ENCODE data around the gene SEZ6L. TPM values are rescaled to one million over a fixed set of nuclear protein-coding genes. Genes with fewer than 3 reads are reported as not detected.

Gene SEZ6L
- total and polyA plus RNA-seq, 2 experiments from 2014 or later = 0.43 to 0.44 TPM

DNA sequence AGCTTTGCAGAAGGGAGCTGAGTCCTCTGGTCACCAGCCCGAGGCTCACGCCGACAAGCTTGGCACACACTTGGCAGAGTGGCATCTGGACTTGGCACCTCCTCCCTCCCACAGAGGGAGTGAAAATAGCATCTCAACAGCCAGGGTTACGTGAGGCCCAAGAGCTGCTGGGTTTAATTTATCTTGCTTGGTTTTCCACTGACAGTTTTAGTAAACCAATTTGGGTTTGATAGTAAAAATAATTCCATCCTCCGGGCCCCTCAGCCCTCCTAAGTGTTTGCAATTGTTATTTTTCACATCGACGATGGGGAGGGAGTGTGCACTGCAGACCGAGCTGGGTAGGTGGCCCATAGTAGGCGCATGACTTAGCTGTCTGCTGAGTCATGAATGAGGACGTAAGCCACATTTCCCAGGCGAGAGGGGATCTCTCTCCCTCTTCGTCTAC lies 152.2 kb downstream of the SEZ6L start:
- H3K9me2 ChIP-seq (replicated peaks; ENCODE audit: insufficient read depth) = no peaks in the 10 kb centered on the region
- no peaks in the 10 kb centered on the region for H3K36me3 ChIP-seq (replicated peaks; ENCODE audit: insufficient read depth, low read depth)
- DNase-seq (ENCODE audit: low spot score) = no peak
- TF ChIP-seq EZH2 (IDR thresholded peaks at IDR 0.05; ENCODE audit: borderline replicate concordance) (no peak), EZH2phosphoT487 (IDR thresholded peaks at IDR 0.05; ENCODE audit: low read depth, severe bottlenecking, unreplicated experiment) (no peak)
- TF ChIP-seq, protein P1, sequence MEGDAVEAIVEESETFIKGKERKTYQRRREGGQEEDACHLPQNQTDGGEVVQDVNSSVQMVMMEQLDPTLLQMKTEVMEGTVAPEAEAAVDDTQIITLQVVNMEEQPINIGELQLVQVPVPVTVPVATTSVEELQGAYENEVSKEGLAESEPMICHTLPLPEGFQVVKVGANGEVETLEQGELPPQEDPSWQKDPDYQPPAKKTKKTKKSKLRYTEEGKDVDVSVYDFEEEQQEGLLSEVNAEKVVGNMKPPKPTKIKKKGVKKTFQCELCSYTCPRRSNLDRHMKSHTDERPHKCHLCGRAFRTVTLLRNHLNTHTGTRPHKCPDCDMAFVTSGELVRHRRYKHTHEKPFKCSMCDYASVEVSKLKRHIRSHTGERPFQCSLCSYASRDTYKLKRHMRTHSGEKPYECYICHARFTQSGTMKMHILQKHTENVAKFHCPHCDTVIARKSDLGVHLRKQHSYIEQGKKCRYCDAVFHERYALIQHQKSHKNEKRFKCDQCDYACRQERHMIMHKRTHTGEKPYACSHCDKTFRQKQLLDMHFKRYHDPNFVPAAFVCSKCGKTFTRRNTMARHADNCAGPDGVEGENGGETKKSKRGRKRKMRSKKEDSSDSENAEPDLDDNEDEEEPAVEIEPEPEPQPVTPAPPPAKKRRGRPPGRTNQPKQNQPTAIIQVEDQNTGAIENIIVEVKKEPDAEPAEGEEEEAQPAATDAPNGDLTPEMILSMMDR (IDR thresholded peaks at IDR 0.05; ENCODE audit: poor library complexity) = no peak
- no peaks in the 10 kb centered on the region for H3K4me1 ChIP-seq (ENCODE audit: insufficient read depth)
- no peaks in the 10 kb centered on the region for H3K79me2 ChIP-seq
- no peak overlapping the region for H3K4me3 ChIP-seq
- no peaks in the 10 kb centered on the region for H3K9me3 ChIP-seq (ENCODE audit: low read depth)
- WGBS (ENCODE audit: low lambda C conversion rate, missing lambda C conversion rate) = 62% methylated on average over 12 of the region's 12 CpGs
- H2AFZ ChIP-seq = no peak overlapping the region
- H3K27me3 ChIP-seq = no peaks in the 10 kb centered on the region
- no peak overlapping the region for H3K27ac ChIP-seq
- H3K4me2 ChIP-seq = no peak overlapping the region
- H4K20me1 ChIP-seq (ENCODE audit: insufficient read depth, poor library complexity, severe bottlenecking) = no peaks in the 10 kb centered on the region

DNA sequence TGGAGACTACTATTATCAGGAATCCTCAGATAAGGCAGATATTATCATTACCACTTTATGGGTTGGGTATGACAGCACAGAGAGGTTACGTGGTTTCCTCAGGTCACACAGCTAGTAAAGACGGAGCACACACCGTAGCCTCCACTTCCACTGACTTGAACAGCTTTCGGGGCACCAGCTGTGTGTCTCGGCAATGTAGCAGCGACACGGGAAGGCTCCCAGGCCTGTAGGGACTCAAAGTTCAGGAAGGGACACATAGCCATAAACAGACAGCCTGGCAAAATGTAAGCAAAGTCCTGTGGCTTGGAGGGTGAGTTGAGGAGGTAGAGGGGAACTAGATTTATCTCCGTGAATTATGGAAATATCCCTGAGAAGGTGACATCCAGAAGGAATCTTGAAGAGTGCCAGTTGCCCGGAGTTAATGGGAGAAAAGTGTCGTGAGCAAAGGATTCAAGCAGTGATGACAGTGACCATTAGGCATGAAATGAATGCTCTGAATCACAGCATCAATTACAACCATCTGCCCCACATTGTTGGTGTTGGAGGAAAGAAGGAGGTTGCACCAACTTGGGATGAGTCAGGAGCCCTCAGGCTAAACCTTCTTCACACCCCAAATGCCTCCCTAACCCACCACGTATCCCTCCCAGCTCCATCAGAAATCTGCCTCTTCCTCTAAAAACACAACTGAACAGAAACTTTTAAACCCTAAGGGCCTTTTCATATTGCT lies 153.1 kb downstream of the SEZ6L start:
- H3K27ac ChIP-seq = no peak overlapping the region
- H3K4me2 ChIP-seq = no peak overlapping the region

DNA sequence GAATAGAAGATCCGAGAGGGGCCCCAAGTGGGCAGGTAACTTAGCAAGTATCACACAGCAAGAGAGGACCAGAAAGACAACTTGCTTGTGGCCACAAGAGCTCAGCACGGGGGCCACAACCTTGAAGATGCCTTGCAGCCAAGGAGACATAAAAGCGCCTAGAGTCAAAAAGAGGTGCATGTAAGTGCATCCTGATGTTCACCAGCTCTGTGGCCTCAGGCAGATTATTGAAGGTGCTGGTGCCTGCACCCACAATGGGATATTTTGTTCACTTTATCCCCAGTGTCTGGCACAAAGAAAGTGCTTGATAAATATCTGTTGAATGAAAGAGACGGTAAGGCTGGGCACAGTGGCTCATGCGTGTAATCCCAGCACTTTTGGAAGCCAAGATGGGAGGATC lies 153.8 kb downstream of the SEZ6L start:
- Histone ChIP-seq H3K9me2 (replicated peaks; ENCODE audit: insufficient read depth) (no peaks in the 10 kb centered on the region), H3K79me2 (no peaks in the 10 kb centered on the region), H3K27ac (no peak overlapping the region), H3K9me3 (ENCODE audit: low read depth) (no peaks in the 10 kb centered on the region), H3K27me3 (no peaks in the 10 kb centered on the region), H3K4me2 (no peak overlapping the region), H4K20me1 (ENCODE audit: insufficient read depth, poor library complexity, severe bottlenecking) (no peaks in the 10 kb centered on the region), H2AFZ (no peak overlapping the region), H3K36me3 (replicated peaks; ENCODE audit: insufficient read depth, low read depth) (no peaks in the 10 kb centered on the region), H3K4me3 (no peak overlapping the region), H3K4me1 (ENCODE audit: insufficient read depth) (no peaks in the 10 kb centered on the region)
- TF ChIP-seq, protein P1 (IDR thresholded peaks at IDR 0.05; ENCODE audit: poor library complexity) = no peak
- TF ChIP-seq EZH2 (IDR thresholded peaks at IDR 0.05; ENCODE audit: borderline replicate concordance) = no peak
- no peak for TF ChIP-seq EZH2phosphoT487 (IDR thresholded peaks at IDR 0.05; ENCODE audit: low read depth, severe bottlenecking, unreplicated experiment)
- 83% methylated on average over 5 of the region's 5 CpGs for WGBS (ENCODE audit: low lambda C conversion rate, missing lambda C conversion rate)
- no peak for DNase-seq (ENCODE audit: low spot score)

More for the DNA sequence above, 153.1 kb downstream of the SEZ6L start:
- no peaks in the 10 kb centered on the region for H3K79me2 ChIP-seq
- no peak overlapping the region for H3K4me3 ChIP-seq
- TF ChIP-seq EZH2phosphoT487 (IDR thresholded peaks at IDR 0.05; ENCODE audit: low read depth, severe bottlenecking, unreplicated experiment) (no peak), EZH2 (IDR thresholded peaks at IDR 0.05; ENCODE audit: borderline replicate concordance) (no peak)
- TF ChIP-seq, protein P1 (IDR thresholded peaks at IDR 0.05; ENCODE audit: poor library complexity) = no peak
- no peaks in the 10 kb centered on the region for H3K36me3 ChIP-seq (replicated peaks; ENCODE audit: insufficient read depth, low read depth)
- no peak for DNase-seq (ENCODE audit: low spot score)
- no peaks in the 10 kb centered on the region for H3K9me2 ChIP-seq (replicated peaks; ENCODE audit: insufficient read depth)
- no peaks in the 10 kb centered on the region for H3K9me3 ChIP-seq (ENCODE audit: low read depth)
- no peaks in the 10 kb centered on the region for H3K27me3 ChIP-seq
- H2AFZ ChIP-seq = no peak overlapping the region
- H3K4me1 ChIP-seq (ENCODE audit: insufficient read depth) = no peaks in the 10 kb centered on the region
- WGBS (ENCODE audit: low lambda C conversion rate, missing lambda C conversion rate) = 77% methylated on average over 11 of the region's 11 CpGs
- no peaks in the 10 kb centered on the region for H4K20me1 ChIP-seq (ENCODE audit: insufficient read depth, poor library complexity, severe bottlenecking)

Measured in hepatocyte (in vitro differentiated cells).